ENCODE data around the gene TBX21.
A peak's percentile ranks its signal among the peaks of the same experiment; 100 is the strongest.

GRCh38 chr17:47776330-47777197, 43.5 kb downstream of the TBX21 start:
- peak; percentile 90 for TF ChIP-seq CTCF (conservative IDR thresholded peaks at IDR 0.05; ENCODE audit: low read depth, low read length)
- TF ChIP-seq EZH2 (IDR thresholded peaks at IDR 0.05; ENCODE audit: low read length, unreplicated experiment): no peak
